Prostate gland (tissue), 2 donors: ENCODE results near the gene ZNF276.

ENCODE experiments used
- CTCF ChIP-seq, 4 experiments: fragments of 200-600 bp in 2 of 4; fragments of 450-650 bp in 2 of 4; sonication (generic) in 2 of 4; IDR thresholded peaks; 1 replicate in 3 of 4; 2 replicates in 1 of 4; pipeline ENCODE4 v1.5.1; 2016 to 2019; ENCODE audit warnings: antibody characterized with exemption in 4 of 4, mild to moderate bottlenecking in 2 of 4, moderate library complexity in 2 of 4
- POLR2A ChIP-seq: fragments of 450-650 bp; IDR thresholded peaks from one replicate; pipeline ENCODE4 v1.6.1; 2016; ENCODE audit warnings: antibody characterized with exemption, mild to moderate bottlenecking
- POLR2AphosphoS5 ChIP-seq: sonication (generic); formaldehyde crosslinking; IDR thresholded peaks from one replicate; pipeline ENCODE4 v1.6.1; 2017; ENCODE audit warnings: antibody characterized with exemption

DNA sequence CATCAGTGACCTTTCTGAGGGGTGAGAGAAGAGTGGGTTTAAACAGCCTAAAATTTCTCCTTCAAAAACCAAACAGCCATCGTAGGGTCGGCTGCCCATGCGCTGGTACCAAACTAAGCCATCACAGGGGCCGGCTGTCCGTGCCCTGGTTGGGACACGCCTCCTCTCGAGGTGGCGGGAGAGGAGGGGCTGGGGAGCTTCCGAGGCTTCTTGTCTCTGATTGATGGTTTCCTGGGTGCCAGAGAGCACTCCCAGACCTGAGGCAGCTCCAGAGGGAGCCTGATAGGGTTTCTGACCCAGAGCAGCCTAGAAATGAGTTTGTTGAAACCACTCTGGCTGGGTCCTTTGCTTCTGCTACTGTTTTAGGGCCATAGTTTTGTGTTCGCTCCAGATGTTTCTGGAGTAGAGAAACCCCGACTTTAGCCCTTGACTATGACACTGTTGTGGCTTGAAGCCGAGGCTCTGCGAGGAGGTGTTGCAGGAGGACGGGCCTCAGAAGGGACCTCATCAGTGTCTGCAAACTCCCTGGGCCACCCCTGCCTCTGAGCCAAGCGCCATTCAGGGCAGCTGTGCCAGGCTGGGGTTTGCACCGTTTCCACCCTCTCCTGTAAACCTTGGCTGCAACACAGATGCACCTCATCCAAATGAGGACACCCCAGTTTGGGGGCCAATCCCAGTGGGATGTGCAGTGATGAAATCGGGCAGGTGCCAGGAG is 6.2 kb downstream of the ZNF276 start:
- TF ChIP-seq CTCF (IDR thresholded peaks at IDR 0.05) (no peak), POLR2AphosphoS5 (no peak), POLR2A (no peak)
